Right lobe of liver (tissue), 6 donors: ENCODE data around the gene FMO1. TPM values are rescaled to one million over a fixed set of nuclear protein-coding genes. Genes with fewer than 3 reads are reported as not detected.

Experiments used
- ATAC-seq, 4 donors: fragments of 200-7000 bp; cut with Tn5 transposase; one replicate each; pipeline ENCODE4 v1.9.1; 2020; ENCODE audit warnings: mild to moderate bottlenecking in 4 of 4, moderate library complexity in 4 of 4
- DNase-seq, 3 donors: peaks; one replicate each; pipeline ENCODE4 v3.0.0-alpha.2; 2020
- H3K27ac ChIP-seq, 3 donors: fragments of 200-600 bp; one replicate each; pipeline ENCODE4 v1.8.0; 2022
- H3K27me3 ChIP-seq, 2 donors: fragments of 200-600 bp; one replicate each; pipeline ENCODE4 v1.8.0; 2022
- H3K36me3 ChIP-seq, 4 donors: fragments of 200-600 bp; sonication (generic) in 1 of 4; one replicate each; pipeline versions ENCODE4 v1.5.1 to v1.8.0; 2017 to 2022; ENCODE audit warnings: control low read depth in 1 of 4
- H3K4me1 ChIP-seq, 4 donors: fragments of 200-600 bp; sonication (generic) in 1 of 4; one replicate each; pipeline versions ENCODE4 v1.5.1 to v1.8.0; 2017 to 2022; ENCODE audit warnings: control low read depth in 1 of 4
- H3K4me3 ChIP-seq, 3 donors: fragments of 200-600 bp; one replicate each; pipeline ENCODE4 v1.8.0; 2022
- H3K9me3 ChIP-seq, 4 donors: fragments of 200-600 bp; sonication (generic) in 1 of 4; one replicate each; pipeline versions ENCODE4 v1.5.1 to v1.8.0; 2017 to 2022; ENCODE audit warnings: control low read depth in 1 of 4
- CTCF ChIP-seq, 4 donors: fragments of 200-600 bp in 3 of 4; fragments of 450-650 bp in 1 of 4; IDR thresholded peaks; one replicate each; pipeline versions ENCODE4 v1.5.1 to v1.8.0; 2016 to 2022; ENCODE audit warnings: antibody characterized with exemption in 4 of 4, mild to moderate bottlenecking in 2 of 4
- POLR2A ChIP-seq: fragments of 450-650 bp; IDR thresholded peaks from one replicate; pipeline ENCODE4 v1.6.1; 2017; ENCODE audit warnings: antibody characterized with exemption, mild to moderate bottlenecking
- whole genome bisulfite sequencing: methylation state at CpG from one replicate; pipeline ENCODE4 v1.1.6; 2018; ENCODE audit warnings: low coverage, low lambda C conversion rate; ENCODE audit not compliant: insufficient coverage; ENCODE audit errors: missing lambda C conversion rate; 5-methylcytosine and 5-hydroxymethylcytosine counted together
- intact Hi-C, 2 donors: fragments of 100-400 bp; cut with DNase I; formaldehyde crosslinking; loops; one replicate each; pipeline versions ENCODE4 v1.11.2 to v1.14.1; 2022
- total RNA-seq, 6 experiments: library from RNA; depleted of rRNA in 2 of 6; stranded (reverse); fragments of >200 nt in 2 of 6; fragmentation: NEBNext Ultra II Directional in 3 of 6; extraction: Animal tissue kit (Norgen Biotek cat#: 25700) in 3 of 6; gene quantifications; one replicate each; pipeline versions ENCODE4 v1.1.0 to v1.2.4, GENCODE V29; 2016 to 2023
- donor health status: DM: no; HTN: yes; CAD: no.
- donor health status: DM: no; HTN: no; CAD: no.
- donor health status: DM: no; HTN: no; CAD: no.
- donor health status: DM: no; HTN: yes; CAD: no.
- donor health status: DM: no; HTN: yes; CAD: no.

The FMO1 gene
- total RNA-seq, 6 experiments from 2014 or later = 0.15 to 7.6 (median 2.5) TPM

GRCh38 chr1:171298696-171299095 lies 50.4 kb downstream of the FMO1 start:
- Histone ChIP-seq H3K4me1 (no peaks in the 10 kb centered on the region), H3K4me3 (no peak overlapping the region), H3K36me3 (no peaks in the 10 kb centered on the region), H3K27me3 (no peaks in the 10 kb centered on the region), H3K9me3 (peaks cover 0 to 5% (median 0%) of the 10 kb centered on the region in 4 donors), H3K27ac (no peak overlapping the region)
- WGBS = 78% methylated on average over 4 of the region's 4 CpGs
- no peak for DNase-seq
- intact Hi-C loops = loop anchor here in 1 of 2 donors (10.0 kb wide), 1 partner anchor 54 kb away; the partner anchor contains the start of gene FMO1
- no peak for ATAC-seq
- no peak for TF ChIP-seq CTCF (IDR thresholded peaks at IDR 0.05)
- TF ChIP-seq POLR2A = no peak

- Histone ChIP-seq H3K9me3 (peaks cover 0 to 5% (median 0%) of the 10 kb centered on the region in 4 donors), H3K27ac (no peak overlapping the region), H3K4me1 (no peaks in the 10 kb centered on the region), H3K36me3 (no peaks in the 10 kb centered on the region), H3K27me3 (no peaks in the 10 kb centered on the region), H3K4me3 (no peak overlapping the region)
- 79% methylated on average over 2 of the region's 2 CpGs for WGBS
- DNase-seq (no peak), ATAC-seq (no peak)
- intact Hi-C loops = loop anchor here in 1 of 2 donors (10.0 kb wide), 1 partner anchor 55 kb away; the partner anchor contains the start of gene FMO1
- TF ChIP-seq POLR2A (no peak), CTCF (IDR thresholded peaks at IDR 0.05) (no peak)
These were observed 51.0 kb downstream of the FMO1 start for GRCh38 chr1:171299342-171299741.

GRCh38 chr1:171300401-171300800 lies 52.1 kb downstream of the FMO1 start:
- no peak overlapping the region for H3K27ac ChIP-seq

GRCh38 chr1:171310661-171311087 lies 62.4 kb downstream of the FMO1 start:
- Histone ChIP-seq H3K4me1 (peaks cover 0 to 19% (median 0%) of the 10 kb centered on the region in 4 donors), H3K9me3 (no peaks in the 10 kb centered on the region), H3K4me3 (no peak overlapping the region), H3K36me3 (no peaks in the 10 kb centered on the region), H3K27ac (no peak overlapping the region), H3K27me3 (no peaks in the 10 kb centered on the region)
- intact Hi-C loops = no loop called here
- TF ChIP-seq CTCF (IDR thresholded peaks at IDR 0.05) (no peak), POLR2A (no peak)
- DNase-seq (no peak), ATAC-seq (no peak)
- 23% methylated on average over 2 of the region's 3 CpGs for WGBS

More at GRCh38 chr1:171300401-171300800, 52.1 kb downstream of the FMO1 start:
- no peak for DNase-seq
- Histone ChIP-seq H3K9me3 (peaks cover 0 to 5% (median 0%) of the 10 kb centered on the region in 4 donors), H3K36me3 (no peaks in the 10 kb centered on the region), H3K4me3 (no peak overlapping the region), H3K4me1 (no peaks in the 10 kb centered on the region), H3K27me3 (no peaks in the 10 kb centered on the region)
- TF ChIP-seq CTCF (IDR thresholded peaks at IDR 0.05) (no peak), POLR2A (no peak)
- intact Hi-C loops = loop anchor here in 1 of 2 donors (10.0 kb wide), 1 partner anchor 46 kb away; no protein-coding TSS in a partner anchor
- ATAC-seq = no peak
- whole genome bisulfite sequencing = 80% methylated on average over 1 of the region's 1 CpG
